Measurements from ENCODE around the gene IDH3A.

Gene IDH3A

GRCh38 chr15:78220713-78221112 is 71.6 kb downstream of the IDH3A start:
- no peak for DNase-seq (ENCODE audit: low spot score)

Data from iPS-NIHi11 (cell line).